Putamen (tissue), 1 donor: ENCODE results near the gene ZNF891.
A peak's percentile ranks its signal among the peaks of the same experiment; 100 is the strongest.

Experiments used
- DNase-seq: peaks from one replicate; pipeline ENCODE4 v3.0.0-alpha.2; 2016; ENCODE audit warnings: low spot score

The ZNF891 gene

GRCh38 chr12:133130038-133130807, at the start of gene ZNF891, which contains the start of gene ZNF10:
Gene ZNF891 (minus strand): TSS chr12:133130274. CDS start chr12:133121918, 8,356 bp downstream.
Gene ZNF10 (plus strand): TSS chr12:133130627. CDS start chr12:133144493, 13,866 bp downstream.
- peak; percentile 94 for DNase-seq

GRCh38 chr12:133174901-133175300, 44.8 kb upstream of the ZNF891 start:
- no peak for DNase-seq

GRCh38 chr12:133172491-133172890, 42.4 kb upstream of the ZNF891 start:
- DNase-seq, result no peak

- no peak for DNase-seq
Observed at GRCh38 chr12:133165776-133166175, 35.7 kb upstream of the ZNF891 start.

GRCh38 chr12:133156125-133156690, 26.1 kb upstream of the ZNF891 start:
- no peak for DNase-seq

- DNase-seq, result no peak
Observed at GRCh38 chr12:133145981-133146380, 15.9 kb upstream of the ZNF891 start.

GRCh38 chr12:133135747-133136146, 5.7 kb upstream of the ZNF891 start:
- DNase-seq, result no peak

GRCh38 chr12:133130808-133131128, 694 bp upstream of the ZNF891 start:
- DNase-seq, result no peak

GRCh38 chr12:133129368-133130037, 571 bp downstream of the ZNF891 start:
- DNase-seq, result no peak

- no peak for DNase-seq
Observed at GRCh38 chr12:133124674-133125073, 5.4 kb downstream of the ZNF891 start.

GRCh38 chr12:133120385-133121191, 9.5 kb downstream of the ZNF891 start:
- no peak for DNase-seq

GRCh38 chr12:133108150-133108549, 21.9 kb downstream of the ZNF891 start:
- no peak for DNase-seq

GRCh38 chr12:133107121-133107520, 23.0 kb downstream of the ZNF891 start:
- DNase-seq, result no peak

GRCh38 chr12:133106253-133106652, 23.8 kb downstream of the ZNF891 start:
- no peak for DNase-seq

GRCh38 chr12:133105620-133106019, 24.5 kb downstream of the ZNF891 start:
- DNase-seq, result no peak

GRCh38 chr12:133083345-133083744, 46.7 kb downstream of the ZNF891 start:
- no peak for DNase-seq

GRCh38 chr12:133081159-133081780, 48.8 kb downstream of the ZNF891 start:
- no peak for DNase-seq

- DNase-seq, result peak; percentile 98
Observed at GRCh38 chr12:133080368-133081158, 49.5 kb downstream of the ZNF891 start, which contains the start of gene ZNF140. Gene ZNF140 (plus strand): TSS chr12:133080923. CDS start chr12:133081321, 398 bp downstream.

GRCh38 chr12:133080026-133080367, 50.1 kb downstream of the ZNF891 start:
- peak; percentile 100 for DNase-seq

- DNase-seq, result no peak
Observed at GRCh38 chr12:133073836-133074235, 56.2 kb downstream of the ZNF891 start.

- no peak for DNase-seq
Observed at GRCh38 chr12:133063556-133063955, 66.5 kb downstream of the ZNF891 start.
